ENCODE data around the gene RHOH.

Gene RHOH

GRCh38 chr4:40212674-40213527 lies 16.1 kb downstream of the RHOH start:
- TF ChIP-seq CREB1 (IDR thresholded peaks at IDR 0.05; ENCODE audit: low read depth): no peak
- no peak for TF ChIP-seq TCF12 (IDR thresholded peaks at IDR 0.05; ENCODE audit: low read depth)
- no peak for TF ChIP-seq EP300 (IDR thresholded peaks at IDR 0.05; ENCODE audit: borderline replicate concordance)
- no peak for TF ChIP-seq NFIC (IDR thresholded peaks at IDR 0.05)
- TF ChIP-seq CEBPB (IDR thresholded peaks at IDR 0.05): no peak
- no peak for TF ChIP-seq YY1 (IDR thresholded peaks at IDR 0.05; ENCODE audit: low read depth)
- TF ChIP-seq USF1 (IDR thresholded peaks at IDR 0.05): no peak
- no peak for TF ChIP-seq REST (IDR thresholded peaks at IDR 0.05; ENCODE audit: low read depth)
- TF ChIP-seq, protein P1, sequence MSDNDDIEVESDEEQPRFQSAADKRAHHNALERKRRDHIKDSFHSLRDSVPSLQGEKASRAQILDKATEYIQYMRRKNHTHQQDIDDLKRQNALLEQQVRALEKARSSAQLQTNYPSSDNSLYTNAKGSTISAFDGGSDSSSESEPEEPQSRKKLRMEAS (IDR thresholded peaks at IDR 0.05): no peak
- no peak for TF ChIP-seq TEAD4 (IDR thresholded peaks at IDR 0.05)

DNA sequence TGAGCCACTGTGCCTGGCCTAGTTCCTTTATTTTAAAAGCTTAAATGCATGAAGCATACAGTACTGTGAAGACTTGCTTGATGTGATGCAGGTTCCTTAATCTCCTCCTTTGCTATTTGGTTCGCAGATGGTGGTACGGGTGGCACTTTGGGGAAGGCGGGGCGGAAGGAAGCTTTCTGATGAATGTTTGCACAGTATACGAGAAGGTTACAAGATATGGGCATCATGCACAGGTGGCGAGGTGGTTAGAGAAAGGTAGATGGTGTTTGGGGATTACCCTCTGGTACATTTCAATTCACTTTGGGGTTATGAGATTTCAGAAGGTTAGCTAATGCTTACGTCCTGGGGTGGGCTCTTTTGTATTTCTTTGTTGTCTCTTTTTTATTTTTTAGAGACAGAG lies 17.2 kb downstream of the RHOH start:
- TF ChIP-seq YY1 (IDR thresholded peaks at IDR 0.05; ENCODE audit: low read depth) (no peak), EGR1 (IDR thresholded peaks at IDR 0.05) (no peak), EP300 (IDR thresholded peaks at IDR 0.05; ENCODE audit: borderline replicate concordance) (no peak), ZBTB7A (IDR thresholded peaks at IDR 0.05; ENCODE audit: low read depth) (no peak), FOXM1 (IDR thresholded peaks at IDR 0.05; ENCODE audit: borderline replicate concordance, low read depth) (no peak), TCF12 (IDR thresholded peaks at IDR 0.05; ENCODE audit: low read depth) (no peak), TAF1 (IDR thresholded peaks at IDR 0.05; ENCODE audit: low read depth) (no peak), USF1 (IDR thresholded peaks at IDR 0.05) (no peak), CREB1 (IDR thresholded peaks at IDR 0.05; ENCODE audit: low read depth) (no peak), RAD21 (IDR thresholded peaks at IDR 0.05; ENCODE audit: low read depth) (no peak), CEBPB (IDR thresholded peaks at IDR 0.05) (no peak), TEAD4 (IDR thresholded peaks at IDR 0.05) (no peak), NFIC (IDR thresholded peaks at IDR 0.05) (no peak), REST (IDR thresholded peaks at IDR 0.05; ENCODE audit: low read depth) (no peak)
- TF ChIP-seq, protein P1 (IDR thresholded peaks at IDR 0.05): no peak

GRCh38 chr4:40214661-40215418 lies 18.0 kb downstream of the RHOH start:
- TF ChIP-seq RAD21 (IDR thresholded peaks at IDR 0.05; ENCODE audit: low read depth) (no peak), EP300 (IDR thresholded peaks at IDR 0.05; ENCODE audit: borderline replicate concordance) (no peak), USF1 (IDR thresholded peaks at IDR 0.05) (no peak)

GRCh38 chr4:40216622-40217366 lies 20.0 kb downstream of the RHOH start:
- TF ChIP-seq RAD21 (IDR thresholded peaks at IDR 0.05; ENCODE audit: low read depth) (no peak), YY1 (IDR thresholded peaks at IDR 0.05; ENCODE audit: low read depth) (no peak), FOXM1 (IDR thresholded peaks at IDR 0.05; ENCODE audit: borderline replicate concordance, low read depth) (no peak), ZBTB7A (IDR thresholded peaks at IDR 0.05; ENCODE audit: low read depth) (no peak), TAF1 (IDR thresholded peaks at IDR 0.05; ENCODE audit: low read depth) (no peak), TEAD4 (IDR thresholded peaks at IDR 0.05) (no peak), NFIC (IDR thresholded peaks at IDR 0.05) (no peak), EGR1 (IDR thresholded peaks at IDR 0.05) (no peak), CEBPB (IDR thresholded peaks at IDR 0.05) (no peak), CREB1 (IDR thresholded peaks at IDR 0.05; ENCODE audit: low read depth) (no peak), EP300 (IDR thresholded peaks at IDR 0.05; ENCODE audit: borderline replicate concordance) (no peak), REST (IDR thresholded peaks at IDR 0.05; ENCODE audit: low read depth) (no peak)
- TF ChIP-seq, protein P1 (IDR thresholded peaks at IDR 0.05): no peak
